HG03432 (cell line): ENCODE measurements around the gene ABI3BP.

ENCODE experiments used
- ATAC-seq: cut with Tn5 transposase; IDR thresholded peaks from one replicate; pipeline ENCODE4 v1.9.1; 2021; ENCODE audit warnings: mild to moderate bottlenecking, moderate library complexity; ENCODE audit not compliant: unreplicated experiment

The ABI3BP gene

GRCh38 chr3:100982710-100983109 is 10.5 kb downstream of the ABI3BP start:
- ATAC-seq = no peak

GRCh38 chr3:100981164-100981911 is 11.9 kb downstream of the ABI3BP start:
- ATAC-seq = no peak

- no peak for ATAC-seq
Measured at GRCh38 chr3:100978011-100978659, 15.1 kb downstream of the ABI3BP start.

GRCh38 chr3:100976611-100977010 is 16.6 kb downstream of the ABI3BP start:
- ATAC-seq = no peak

GRCh38 chr3:100975714-100976113 is 17.5 kb downstream of the ABI3BP start:
- ATAC-seq = no peak

- ATAC-seq = no peak
Measured at GRCh38 chr3:100973594-100973993, 19.6 kb downstream of the ABI3BP start.

GRCh38 chr3:100972867-100973266 is 20.4 kb downstream of the ABI3BP start:
- no peak for ATAC-seq

- ATAC-seq = no peak
Measured at GRCh38 chr3:100972301-100972844, 20.8 kb downstream of the ABI3BP start.

- ATAC-seq = no peak
Measured at GRCh38 chr3:100971798-100972197, 21.4 kb downstream of the ABI3BP start.

- ATAC-seq = no peak
Measured at GRCh38 chr3:100970477-100970990, 22.7 kb downstream of the ABI3BP start.

GRCh38 chr3:100968932-100969906 is 24.0 kb downstream of the ABI3BP start:
- ATAC-seq = no peak

GRCh38 chr3:100966807-100967206 is 26.4 kb downstream of the ABI3BP start:
- no peak for ATAC-seq

GRCh38 chr3:100966049-100966491 is 27.2 kb downstream of the ABI3BP start:
- no peak for ATAC-seq

- ATAC-seq = no peak
Measured at GRCh38 chr3:100963041-100963440, 30.2 kb downstream of the ABI3BP start.

- ATAC-seq = no peak
Measured at GRCh38 chr3:100957261-100957986, 35.8 kb downstream of the ABI3BP start.

GRCh38 chr3:100956276-100956675 is 36.9 kb downstream of the ABI3BP start:
- ATAC-seq = no peak

- ATAC-seq = no peak
Measured at GRCh38 chr3:100954990-100955389, 38.2 kb downstream of the ABI3BP start.

- ATAC-seq = no peak
Measured at GRCh38 chr3:100954199-100954935, 38.9 kb downstream of the ABI3BP start.

- no peak for ATAC-seq
Measured at GRCh38 chr3:100953103-100953502, 40.1 kb downstream of the ABI3BP start.
